Skeletal muscle satellite cell (primary cell): ENCODE results near the gene TMEM250.

Experiments used
- H3K27me3 ChIP-seq: 2 replicates; pipeline ENCODE4 v1.7.0; 2013; ENCODE audit warnings: low read length; ENCODE audit not compliant: control insufficient read depth, insufficient read depth
- H3K36me3 ChIP-seq: 2 replicates; pipeline ENCODE4 v1.7.0; 2013; ENCODE audit warnings: mild to moderate bottlenecking, control low read depth, low read length; ENCODE audit not compliant: insufficient read depth
- H3K4me1 ChIP-seq: 2 replicates; pipeline ENCODE4 v1.7.0; 2013; ENCODE audit warnings: low read length; ENCODE audit not compliant: control insufficient read depth, insufficient read depth
- H3K4me2 ChIP-seq: 2 replicates; pipeline ENCODE4 v1.7.0; 2013; ENCODE audit warnings: mild to moderate bottlenecking, low read length
- H3K4me3 ChIP-seq: 2 replicates; pipeline ENCODE4 v1.7.0; 2013; ENCODE audit warnings: low read length
- H3K9ac ChIP-seq: 2 replicates; pipeline ENCODE4 v1.7.0; 2013; ENCODE audit warnings: mild to moderate bottlenecking, low read depth, low read length, moderate library complexity
- H3K9me3 ChIP-seq: replicated peaks from 2 replicates; pipeline ENCODE4 v1.7.0; 2013; ENCODE audit warnings: mild to moderate bottlenecking, control low read depth, low read length

The TMEM250 gene

DNA sequence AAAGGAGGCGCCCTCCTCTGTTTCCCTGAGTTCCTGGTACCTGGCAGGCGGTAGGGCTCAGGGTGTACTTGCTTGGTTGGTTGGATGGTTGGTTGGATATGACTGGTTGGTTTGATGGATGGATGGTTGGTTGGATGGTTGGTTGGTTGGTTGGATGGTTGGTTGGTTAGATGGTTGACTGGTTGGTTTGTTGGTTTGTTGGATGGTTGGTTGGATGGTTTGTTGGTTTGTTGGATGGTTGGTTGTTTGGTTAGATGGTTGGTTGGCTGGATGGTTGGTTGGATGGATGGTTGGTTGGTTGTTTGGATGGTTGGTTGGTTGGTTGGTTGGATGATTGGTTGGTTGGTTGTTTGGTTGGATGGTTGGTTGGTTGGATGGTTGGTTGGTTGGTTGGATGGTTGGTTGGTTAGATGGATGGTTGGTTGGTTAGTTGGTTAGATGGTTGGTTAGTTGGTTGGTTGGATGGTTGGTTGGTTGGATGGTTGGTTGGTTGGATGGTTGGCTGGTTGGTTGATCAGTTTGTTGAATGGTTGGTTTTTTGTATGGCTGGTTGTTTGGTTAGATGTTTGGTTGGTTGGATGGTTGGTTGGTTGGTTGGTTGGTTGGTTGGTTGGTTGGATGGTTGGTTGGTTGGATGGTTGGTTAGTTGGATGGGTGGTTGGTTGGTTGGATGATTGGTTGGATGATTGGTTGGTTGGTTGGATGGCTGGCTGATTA is 6.5 kb upstream of the TMEM250 start:
- H3K9ac ChIP-seq = no peak overlapping the region
- H3K4me2 ChIP-seq = no peak overlapping the region
- no peaks in the 10 kb centered on the region for H3K9me3 ChIP-seq
- H3K27me3 ChIP-seq = peaks cover 44% of the 10 kb centered on the region
- no peaks in the 10 kb centered on the region for H3K36me3 ChIP-seq
- H3K4me1 ChIP-seq = peaks cover 2% of the 10 kb centered on the region
- H3K4me3 ChIP-seq = no peak overlapping the region

DNA sequence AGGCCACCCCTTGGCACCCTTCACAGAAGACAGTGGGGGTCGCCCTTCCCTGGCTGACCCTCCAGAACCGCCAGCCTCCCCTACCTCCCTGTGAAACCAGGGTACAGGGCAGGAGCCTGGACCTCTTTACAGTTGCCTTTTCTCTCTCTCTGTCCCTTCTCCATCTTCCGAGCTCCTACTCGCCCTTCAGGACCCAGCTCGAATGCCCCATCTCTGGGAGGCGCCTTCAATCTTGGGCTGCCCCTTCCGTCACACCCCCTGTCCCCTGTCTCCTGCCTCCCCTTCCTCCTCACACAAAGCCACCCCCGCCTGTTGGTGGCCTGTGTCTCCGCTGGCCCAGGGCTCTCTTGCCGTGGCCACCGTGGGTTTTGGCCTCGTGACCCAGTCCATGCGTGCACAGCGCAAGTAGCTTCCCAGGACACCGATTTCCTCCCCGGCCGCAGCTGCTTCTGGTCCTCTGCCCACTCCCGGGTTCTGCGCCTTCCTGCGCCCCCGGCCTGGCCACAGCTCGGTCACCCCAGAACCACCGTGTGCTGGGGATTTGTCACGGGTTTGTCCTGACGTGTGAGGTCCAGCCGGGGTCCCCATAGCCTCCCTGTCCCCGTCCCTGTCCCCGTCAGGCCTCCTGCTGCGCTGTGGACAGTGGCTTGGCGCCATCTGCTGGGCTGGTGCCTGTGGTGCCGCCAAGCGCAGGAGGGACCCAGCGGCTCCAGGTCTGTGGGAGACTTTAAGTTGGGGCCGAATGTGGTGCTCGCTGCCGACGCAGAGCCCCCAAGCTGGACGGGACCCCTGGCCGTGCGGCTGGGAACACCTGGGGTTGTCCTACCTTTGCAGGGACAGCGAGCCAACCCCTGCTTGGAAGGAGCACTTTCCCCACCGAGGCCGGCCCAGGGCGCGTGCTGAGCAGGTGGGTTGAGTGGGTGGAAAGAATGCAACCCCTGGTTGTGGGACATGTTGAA is 4.0 kb upstream of the TMEM250 start:
- H3K36me3 ChIP-seq = no peaks in the 10 kb centered on the region
- H3K9ac ChIP-seq = no peak overlapping the region
- H3K27me3 ChIP-seq = peaks cover 27% of the 10 kb centered on the region
- H3K9me3 ChIP-seq = no peaks in the 10 kb centered on the region
- H3K4me1 ChIP-seq = peaks cover 12% of the 10 kb centered on the region
- peak overlapping the region; percentile 92 for H3K4me2 ChIP-seq
- H3K4me3 ChIP-seq = peak overlapping the region; percentile 57

DNA sequence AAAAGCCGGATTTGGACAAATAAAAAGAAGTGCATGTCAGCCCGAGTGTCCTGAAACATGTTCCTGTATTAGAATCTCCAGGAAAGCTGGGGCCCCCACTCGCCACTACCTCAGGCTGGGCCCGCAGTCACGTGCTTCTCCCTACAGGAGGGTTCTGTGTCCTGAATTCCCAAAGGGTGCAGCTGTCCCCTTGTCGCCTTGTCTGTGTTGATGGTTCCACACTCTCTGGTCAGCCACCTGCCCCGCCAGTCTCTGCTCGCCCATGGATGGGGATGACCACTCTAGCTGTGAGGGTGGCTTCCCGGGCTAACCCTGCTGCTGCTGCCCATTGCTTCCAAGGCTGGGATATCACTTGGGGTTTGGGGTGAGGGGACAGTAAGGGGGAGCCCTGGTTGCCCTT is 3.1 kb upstream of the TMEM250 start:
- H3K27me3 ChIP-seq = peaks cover 22% of the 10 kb centered on the region

DNA sequence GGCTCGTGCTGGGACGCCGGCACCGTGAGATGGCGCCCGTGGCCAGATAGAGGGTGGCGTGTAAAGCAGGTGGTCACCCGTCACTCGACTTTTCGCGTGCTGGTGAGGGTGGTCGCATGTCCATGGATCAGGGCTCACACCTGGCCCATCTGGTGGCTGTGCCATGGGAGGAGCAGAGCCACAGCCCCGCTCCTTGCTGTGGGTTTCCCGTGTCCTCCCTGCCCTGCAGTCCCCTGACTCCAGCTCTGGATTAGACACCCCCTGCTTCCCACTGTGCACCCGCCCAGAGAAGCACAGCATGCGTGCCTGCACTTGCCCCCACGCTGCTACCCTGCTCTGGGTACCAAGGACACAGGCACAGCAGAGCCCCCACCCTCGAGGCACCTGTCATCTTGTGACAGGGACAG is 1.8 kb upstream of the TMEM250 start:
- peaks cover 12% of the 10 kb centered on the region for H3K27me3 ChIP-seq
- peaks cover 19% of the 10 kb centered on the region for H3K4me1 ChIP-seq
- H3K9ac ChIP-seq = no peak overlapping the region
- H3K36me3 ChIP-seq = peaks cover 11% of the 10 kb centered on the region
- no peak overlapping the region for H3K4me3 ChIP-seq
- H3K9me3 ChIP-seq = no peaks in the 10 kb centered on the region
- peak overlapping the region; percentile 82 for H3K4me2 ChIP-seq

More for the DNA sequence above, 3.1 kb upstream of the TMEM250 start:
- H3K4me2 ChIP-seq = no peak overlapping the region
- no peaks in the 10 kb centered on the region for H3K9me3 ChIP-seq
- no peaks in the 10 kb centered on the region for H3K36me3 ChIP-seq
- H3K9ac ChIP-seq = no peak overlapping the region
- no peak overlapping the region for H3K4me3 ChIP-seq
- peaks cover 19% of the 10 kb centered on the region for H3K4me1 ChIP-seq

DNA sequence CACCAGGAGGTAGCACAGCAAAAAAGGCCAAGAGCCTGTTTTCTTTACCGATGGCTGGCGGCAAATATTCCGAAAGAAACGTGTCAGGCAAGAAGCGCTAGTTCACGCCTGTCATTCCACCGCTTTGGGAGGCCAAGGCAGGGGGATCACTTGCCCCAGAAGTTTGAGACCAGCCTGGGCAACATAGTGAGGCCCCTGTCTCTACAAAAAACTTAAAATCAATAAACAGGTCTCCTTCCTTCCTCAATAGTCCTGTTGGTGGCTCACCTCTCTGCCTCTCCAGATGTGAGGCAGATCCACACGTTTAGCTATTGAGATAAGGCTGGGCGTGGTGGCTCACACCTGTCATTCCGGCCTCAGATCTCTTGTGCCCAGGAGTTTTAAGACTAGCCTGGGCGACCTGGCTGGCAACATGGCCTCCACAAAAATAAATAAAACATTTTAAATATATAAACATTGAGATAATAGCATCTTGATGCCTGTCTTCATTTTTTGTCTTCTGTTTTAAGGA is 1.3 kb upstream of the TMEM250 start:
- Histone ChIP-seq H3K27me3 (peaks cover 10% of the 10 kb centered on the region), H3K36me3 (peaks cover 16% of the 10 kb centered on the region), H3K4me3 (peak overlapping the region; percentile 98), H3K9me3 (no peaks in the 10 kb centered on the region), H3K4me1 (peaks cover 19% of the 10 kb centered on the region), H3K4me2 (peak overlapping the region; percentile 82), H3K9ac (peak overlapping the region; percentile 93)

DNA sequence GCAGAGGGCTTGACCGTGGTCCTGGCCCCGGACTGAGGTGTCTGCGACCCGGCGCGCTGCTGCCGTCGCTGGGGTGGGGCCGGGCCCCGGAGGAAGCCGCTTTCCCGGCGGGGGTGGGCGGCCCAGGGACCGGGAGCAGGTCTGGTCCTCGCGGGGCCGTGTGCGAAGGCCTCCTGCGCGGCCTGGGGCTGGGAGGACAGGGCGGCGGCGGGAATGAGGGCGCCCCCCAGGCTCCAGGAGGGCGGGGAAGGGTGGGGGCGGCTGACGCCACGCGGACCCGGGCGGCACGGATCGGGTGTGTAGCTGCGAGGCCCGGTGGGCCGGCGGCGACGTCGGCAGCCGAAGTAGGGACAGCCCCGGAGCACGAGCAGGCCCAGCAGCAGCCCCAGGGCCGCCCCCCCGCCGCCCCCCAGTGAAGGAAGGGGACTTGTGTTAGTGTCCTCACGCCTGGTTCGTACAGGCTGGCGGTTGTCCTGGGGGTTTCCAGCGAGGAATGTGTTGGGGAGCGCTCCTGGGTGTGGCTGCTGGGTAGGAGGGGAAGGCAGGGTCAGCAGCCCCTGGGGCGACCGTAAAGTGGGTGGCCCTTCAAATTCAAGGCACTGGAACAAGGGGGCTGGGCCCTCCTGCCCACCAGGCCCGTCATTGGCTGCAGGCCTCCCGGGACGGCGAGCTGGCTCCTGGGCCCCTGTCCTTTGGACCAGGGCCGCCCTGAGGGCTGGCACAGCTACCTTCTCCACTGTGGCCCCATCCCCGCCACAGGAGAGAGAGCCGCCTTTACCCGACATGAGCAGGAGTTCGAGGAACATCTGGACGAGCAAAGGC is 597 bp upstream of the TMEM250 start:
- H3K9me3 ChIP-seq = no peaks in the 10 kb centered on the region
- peaks cover 18% of the 10 kb centered on the region for H3K36me3 ChIP-seq
- peak overlapping the region; percentile 98 for H3K4me3 ChIP-seq
- H3K9ac ChIP-seq = peak overlapping the region; percentile 93
- H3K4me2 ChIP-seq = peak overlapping the region; percentile 82
- peaks cover 3% of the 10 kb centered on the region for H3K27me3 ChIP-seq
- H3K4me1 ChIP-seq = peaks cover 19% of the 10 kb centered on the region

DNA sequence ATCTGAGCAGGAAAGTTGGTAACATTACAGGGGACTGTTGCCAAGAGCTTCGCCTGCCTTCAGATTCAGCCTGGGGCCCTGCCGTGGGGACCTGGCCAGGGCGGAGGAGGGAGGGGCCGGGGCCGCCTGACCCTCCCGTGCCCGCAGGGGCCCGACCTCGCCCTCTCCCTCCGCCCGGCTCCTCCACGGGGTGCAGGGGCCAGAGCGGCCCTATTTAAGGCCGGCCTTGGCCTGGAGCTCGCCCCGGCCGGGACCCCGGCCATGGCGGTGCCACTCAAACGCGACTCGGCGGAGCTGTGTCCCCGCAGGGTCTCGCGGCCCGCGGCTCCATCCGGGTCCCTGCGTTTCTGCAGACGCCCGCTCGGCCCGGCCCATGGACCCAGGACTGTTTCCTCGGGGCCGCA is 757 bp downstream of the TMEM250 start:
- Histone ChIP-seq H3K9me3 (no peaks in the 10 kb centered on the region), H3K9ac (peak overlapping the region; percentile 93), H3K4me2 (peak overlapping the region; percentile 82), H3K4me1 (peaks cover 19% of the 10 kb centered on the region), H3K27me3 (no peaks in the 10 kb centered on the region), H3K4me3 (peak overlapping the region; percentile 98), H3K36me3 (peaks cover 18% of the 10 kb centered on the region)

DNA sequence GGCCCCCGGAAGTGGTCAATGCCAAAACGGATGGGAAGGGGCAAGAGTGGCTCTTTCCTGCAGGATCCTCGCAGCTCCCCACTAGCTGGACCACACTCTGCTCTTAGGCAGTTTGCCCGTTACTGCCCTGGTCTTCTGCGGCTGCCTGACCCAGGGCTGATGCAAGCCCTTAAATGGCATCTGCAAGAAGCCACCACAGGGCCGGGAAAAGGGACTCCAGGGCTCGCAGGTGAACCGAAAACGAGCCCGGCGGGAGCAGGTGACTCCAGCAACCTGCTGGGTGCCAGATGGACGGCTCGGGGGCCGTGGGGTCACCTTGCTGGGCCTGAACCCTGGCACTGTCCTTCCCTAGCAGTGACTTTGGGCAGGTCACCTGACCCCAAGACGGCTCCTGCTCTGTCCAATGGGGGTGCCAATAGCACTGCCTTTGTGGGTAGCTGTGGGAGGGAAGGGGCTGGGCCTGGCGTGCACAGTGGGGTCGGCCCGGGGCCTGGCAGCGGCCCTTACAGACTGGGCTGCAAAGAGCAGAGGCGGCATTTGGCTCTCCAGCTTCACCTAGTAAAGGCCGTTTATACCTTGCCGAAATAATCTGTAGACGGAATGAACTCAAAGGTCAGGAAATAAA is 1.3 kb downstream of the TMEM250 start:
- H3K4me2 ChIP-seq = peak overlapping the region; percentile 82
- H3K9ac ChIP-seq = peak overlapping the region; percentile 93
- H3K4me1 ChIP-seq = peaks cover 19% of the 10 kb centered on the region
- H3K27me3 ChIP-seq = no peaks in the 10 kb centered on the region
- no peaks in the 10 kb centered on the region for H3K9me3 ChIP-seq
- peak overlapping the region; percentile 98 for H3K4me3 ChIP-seq
- peaks cover 18% of the 10 kb centered on the region for H3K36me3 ChIP-seq

DNA sequence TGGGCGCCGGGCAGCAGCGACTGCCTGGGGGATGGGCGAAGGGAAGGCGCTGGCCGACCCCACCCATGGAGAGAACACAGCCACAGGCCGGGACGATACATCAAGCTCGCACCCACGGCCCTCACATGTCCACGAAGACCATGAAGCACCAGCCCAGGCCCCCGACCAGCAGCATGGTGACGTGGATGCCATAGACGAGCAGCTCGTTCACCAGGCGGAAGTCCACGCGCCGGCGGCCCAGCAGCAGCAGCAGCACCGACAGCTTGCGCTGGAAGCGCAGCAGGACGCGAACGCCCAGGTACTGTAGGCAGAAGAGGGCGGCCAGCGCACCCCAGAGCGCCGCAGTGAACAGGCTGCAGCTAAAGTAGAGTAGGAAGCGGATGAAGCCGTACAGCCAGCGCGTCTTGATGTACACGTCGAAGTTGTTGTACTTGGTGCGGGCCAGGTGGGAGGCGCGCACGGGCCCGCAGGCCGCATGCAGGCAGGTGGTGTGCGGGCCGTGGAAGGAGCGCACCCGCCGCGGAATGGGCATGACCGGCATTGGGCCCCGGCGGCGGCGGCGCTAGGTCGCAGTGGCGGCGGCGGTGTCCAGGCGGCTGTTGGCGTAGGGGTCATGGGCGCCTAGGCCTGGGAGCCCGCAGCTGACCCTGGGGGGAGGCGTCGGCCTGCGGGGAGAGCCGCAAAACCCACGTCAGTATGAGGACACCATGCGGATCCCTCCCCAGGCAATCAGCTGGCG is 2.1 kb downstream of the TMEM250 start:
- Histone ChIP-seq H3K9me3 (no peaks in the 10 kb centered on the region), H3K4me2 (no peak overlapping the region), H3K4me1 (peaks cover 19% of the 10 kb centered on the region), H3K9ac (peak overlapping the region; percentile 93), H3K4me3 (no peak overlapping the region), H3K27me3 (no peaks in the 10 kb centered on the region), H3K36me3 (peaks cover 18% of the 10 kb centered on the region)

DNA sequence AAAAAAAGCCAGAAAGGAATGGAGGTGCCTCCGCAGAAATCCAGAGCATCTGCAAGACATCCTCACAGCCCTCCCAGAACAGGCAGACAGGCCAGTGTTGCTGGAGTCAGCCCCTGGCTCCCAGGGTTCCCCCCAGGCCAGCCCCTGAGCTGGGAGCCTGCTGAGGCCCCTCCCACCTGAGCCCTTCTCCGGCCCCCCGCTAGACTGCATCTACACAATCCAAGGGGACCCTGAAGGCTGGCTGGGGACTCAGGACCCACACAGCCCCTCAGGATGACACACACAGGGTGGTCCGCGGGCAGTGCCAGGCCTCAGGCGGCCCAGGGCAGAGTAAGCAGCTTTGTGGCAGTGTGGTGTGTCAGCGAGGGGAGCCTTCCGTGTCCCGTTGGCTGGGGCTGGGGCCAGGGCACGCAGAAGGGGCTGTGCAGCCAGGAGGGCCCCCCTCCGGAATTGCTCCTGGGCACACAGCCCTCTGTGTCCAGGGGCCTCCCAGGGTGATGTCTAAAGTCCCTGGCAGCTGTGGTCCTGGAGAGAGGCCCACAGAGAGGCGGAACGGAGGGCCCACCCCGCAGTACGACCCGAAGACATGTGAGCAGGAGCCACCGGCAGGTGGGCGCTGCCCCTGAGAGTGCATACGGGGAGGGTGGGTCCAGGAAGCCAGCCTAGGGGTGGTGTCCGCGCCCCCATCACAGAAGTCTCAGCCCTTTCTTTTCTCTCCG is 2.9 kb downstream of the TMEM250 start:
- H3K27me3 ChIP-seq = no peaks in the 10 kb centered on the region
- no peak overlapping the region for H3K9ac ChIP-seq
- no peak overlapping the region for H3K4me3 ChIP-seq
- no peak overlapping the region for H3K4me2 ChIP-seq
- H3K9me3 ChIP-seq = no peaks in the 10 kb centered on the region
- peaks cover 18% of the 10 kb centered on the region for H3K36me3 ChIP-seq
- peaks cover 22% of the 10 kb centered on the region for H3K4me1 ChIP-seq
